Bladder microvascular endothelial cell (primary cell): ENCODE results near the gene RAB4B. TPM values are rescaled to one million over a fixed set of nuclear protein-coding genes. Genes with fewer than 3 reads are reported as not detected.

Source experiments
- total RNA-seq: library from RNA; depleted of rRNA; stranded (reverse); fragments of >200 nt; gene quantifications from 2 replicates; pipeline ENCODE4 v1.2.3, GENCODE V29; 2014

Gene RAB4B
- total RNA-seq, result 9.2 and 11.6 TPM in 2 replicates

DNA sequence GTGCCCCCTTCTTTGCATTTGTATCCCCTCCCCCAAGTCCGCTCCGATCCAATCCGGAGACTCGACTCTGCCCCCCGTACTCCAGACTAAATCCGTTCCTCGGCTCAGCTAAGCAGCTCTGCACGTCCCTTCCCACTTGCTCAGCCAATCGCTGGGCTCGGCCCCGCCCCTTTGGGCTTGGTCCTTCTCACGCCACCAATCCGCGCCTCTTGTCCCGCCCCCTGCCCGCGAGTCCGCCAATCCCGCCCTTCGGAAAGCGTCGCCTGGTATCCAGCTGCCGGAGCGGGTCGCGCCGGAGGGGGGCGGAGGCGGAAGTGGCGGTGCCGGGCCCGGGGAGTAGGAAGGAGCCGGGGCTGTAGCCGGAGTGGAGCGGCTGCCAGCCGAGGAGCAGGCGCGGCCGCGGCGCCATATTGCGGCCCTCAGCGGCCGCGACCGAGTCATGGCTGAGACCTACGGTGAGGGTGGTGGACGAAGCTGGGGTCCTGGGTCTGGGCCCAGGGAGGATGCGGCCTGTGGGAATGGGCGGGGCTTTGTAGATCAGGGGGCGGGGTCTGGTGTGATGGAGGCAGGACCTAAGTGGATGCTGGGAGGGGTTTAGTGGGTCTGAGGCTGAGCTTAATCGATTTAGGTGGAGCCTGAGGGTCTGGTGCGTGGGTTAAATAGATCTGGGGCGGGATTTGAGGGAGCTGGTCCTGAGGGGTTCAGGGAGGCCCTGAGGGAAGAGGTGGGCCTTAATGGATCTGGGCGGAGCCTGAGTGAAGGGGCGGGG is at the start of gene RAB4B:
RAB4B (plus strand) TSS at position 311 of the 769 bp plus-strand sequence; CDS start at position 440, 129 bp downstream.

DNA sequence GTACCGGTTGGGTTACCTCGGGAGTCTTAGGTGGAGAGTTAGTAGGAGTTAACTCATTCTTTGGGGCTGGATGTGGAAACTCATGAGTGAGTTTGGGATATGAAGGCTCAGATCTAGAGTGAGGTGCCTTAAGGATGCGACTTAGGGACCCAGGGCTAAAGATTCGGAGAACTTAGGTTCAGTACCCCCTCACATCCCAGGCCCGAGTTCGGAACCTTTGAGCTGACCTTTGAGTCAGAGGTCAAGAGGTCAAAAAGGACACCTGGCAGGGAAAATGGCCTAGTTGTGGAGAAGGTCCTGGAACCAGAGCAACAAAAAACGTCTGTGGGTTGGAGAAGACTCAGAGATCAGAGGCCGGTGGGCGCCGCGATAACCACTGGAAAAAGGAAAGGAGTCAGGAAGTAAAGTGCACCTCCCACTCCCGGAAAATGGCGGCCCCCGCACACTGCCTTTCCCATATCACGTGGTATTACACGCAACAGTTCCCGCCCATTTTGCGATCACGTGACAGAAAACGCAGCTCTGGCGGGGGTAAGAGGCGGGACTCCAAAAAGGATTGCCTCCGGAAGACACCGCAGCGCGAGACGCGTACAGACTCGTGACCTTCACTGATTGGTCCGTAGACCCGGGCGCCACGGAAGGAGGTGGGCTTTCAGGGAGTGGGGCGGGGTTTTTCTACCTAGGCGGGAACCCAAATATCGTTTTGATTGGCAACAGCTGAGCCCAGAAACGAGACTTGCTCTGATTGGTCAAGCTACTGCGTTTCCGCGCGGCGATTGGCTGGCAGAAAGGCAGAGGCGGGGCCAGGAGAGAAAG is 27.8 kb upstream of the RAB4B start, which contains the start of gene ACTMAP:
ACTMAP (minus strand) TSS at position 420 of the 816 bp plus-strand sequence. CDS start 674 bp downstream, outside the sequence.

GRCh38 chr19:40750874-40751537 is 27.0 kb upstream of the RAB4B start, which contains the start of gene SNRPA:
TSS of gene SNRPA (plus strand) at chr19:40751203. CDS start at chr19:40751409, 206 bp downstream.

DNA sequence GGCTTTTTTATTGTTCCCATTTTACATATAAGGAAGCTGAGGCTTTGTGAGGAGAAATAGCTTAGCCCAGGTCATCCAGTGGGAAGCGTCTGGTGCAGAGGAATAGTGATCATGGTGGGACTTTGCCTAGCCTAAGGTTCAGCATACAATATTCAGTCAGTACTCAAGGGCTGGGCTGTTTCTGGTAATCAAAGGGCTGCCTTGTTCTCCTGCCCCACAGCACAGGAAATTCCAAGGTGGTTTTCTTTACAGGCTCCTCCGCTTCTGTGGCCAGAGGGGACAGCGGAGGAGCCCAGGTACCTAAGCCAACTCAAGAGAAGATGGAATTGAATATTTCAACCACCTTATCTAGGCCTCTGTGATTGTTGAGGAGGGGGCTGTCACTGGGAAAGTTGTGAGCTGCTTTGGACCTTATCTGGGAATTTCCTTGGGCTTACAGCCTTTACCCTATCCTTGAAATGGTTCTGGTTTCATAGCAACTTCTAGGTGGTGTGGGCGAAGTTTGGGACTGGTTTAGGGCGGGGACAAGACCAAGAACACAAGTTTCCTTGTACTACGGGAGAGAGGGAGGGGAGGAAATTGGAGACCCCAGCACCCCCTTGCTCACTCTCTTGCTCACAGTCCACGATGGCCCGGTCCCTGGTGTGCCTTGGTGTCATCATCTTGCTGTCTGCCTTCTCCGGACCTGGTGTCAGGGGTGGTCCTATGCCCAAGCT is 3.0 kb upstream of the RAB4B start, which contains the start of gene MIA:
MIA (plus strand) TSS at position 606 of the 716 bp plus-strand sequence; CDS start at position 628, 22 bp downstream.

GRCh38 chr19:40798683-40799557 is 20.9 kb downstream of the RAB4B start, which contains the start of gene EGLN2:
TSS of gene EGLN2 (plus strand) at chr19:40799191. CDS start at chr19:40800573, 1,382 bp downstream.

Other genes starting within 250 kb of the RAB4B start
- 30.4 and 41.8 TPM in 2 replicates for gene SHKBP1, start 201.4 kb upstream of the RAB4B start, total RNA-seq
- 3.9 and 73.7 TPM in 2 replicates for gene LTBP4, start 176.9 kb upstream of the RAB4B start, total RNA-seq
- 16.2 and 23.8 TPM in 2 replicates for gene NUMBL, start 87.6 kb upstream of the RAB4B start, total RNA-seq
- gene COQ8B, start 61.4 kb upstream of the RAB4B start, total RNA-seq, result 17.8 and 23.5 TPM in 2 replicates
- gene ITPKC, start 61.1 kb upstream of the RAB4B start, total RNA-seq, result 20.6 and 27.0 TPM in 2 replicates
- 0.97 and 2.0 TPM in 2 replicates for gene ACTMAP, start 27.8 kb upstream of the RAB4B start, total RNA-seq
- gene SNRPA, start 27.0 kb upstream of the RAB4B start, total RNA-seq, result 45.4 and 59.9 TPM in 2 replicates
- 1.1 TPM in 1 of 2 replicates, not detected in the other for gene MIA, start 2.7 kb upstream of the RAB4B start, total RNA-seq
- 116 and 143 TPM in 2 replicates for gene EGLN2, start 20.9 kb downstream of the RAB4B start, total RNA-seq
- gene CYP2A6, start 72.2 kb downstream of the RAB4B start, total RNA-seq, result not detected in 2 replicates
- gene CYP2A7, start 104.0 kb downstream of the RAB4B start, total RNA-seq, result not detected in 2 replicates
- not detected in 2 replicates for gene CYP2B6, start 213.0 kb downstream of the RAB4B start, total RNA-seq